GM21360 (cell line): Measurements from ENCODE around the gene SLC26A1.
"Not testable (repeated sequence)": the region's sequence is repeated elsewhere in the genome, so short reads cannot be mapped to it uniquely, and the experiment has no call there.

Experiments used
- ATAC-seq: cut with Tn5 transposase; IDR thresholded peaks from one replicate; pipeline ENCODE4 v1.9.1; 2021; ENCODE audit warnings: mild to moderate bottlenecking, moderate library complexity; ENCODE audit not compliant: unreplicated experiment

SLC26A1 gene

DNA sequence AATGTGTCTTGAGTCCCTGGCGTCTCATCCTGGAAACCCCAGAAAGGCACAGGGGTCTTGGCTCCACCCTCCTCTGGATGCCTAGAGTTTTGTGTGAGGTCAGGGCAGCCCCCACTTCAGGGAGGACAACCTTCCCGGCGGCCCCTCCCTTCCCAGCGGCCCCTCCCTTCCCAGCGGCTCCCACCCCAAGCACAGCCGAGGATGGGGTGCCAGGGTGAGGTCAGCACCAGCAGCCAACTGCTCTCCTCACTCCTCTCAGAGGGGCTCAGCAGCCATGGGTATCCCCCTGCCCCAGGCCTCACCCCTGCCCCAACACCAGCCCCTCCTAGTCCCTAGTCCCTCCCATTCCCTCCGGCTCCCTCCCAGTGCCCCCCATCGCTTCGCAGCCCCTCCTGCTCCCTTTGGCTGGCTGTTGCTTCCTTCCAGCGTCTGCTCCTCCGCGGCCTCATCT, 37.2 kb downstream of the SLC26A1 start:
- no peak for ATAC-seq

DNA sequence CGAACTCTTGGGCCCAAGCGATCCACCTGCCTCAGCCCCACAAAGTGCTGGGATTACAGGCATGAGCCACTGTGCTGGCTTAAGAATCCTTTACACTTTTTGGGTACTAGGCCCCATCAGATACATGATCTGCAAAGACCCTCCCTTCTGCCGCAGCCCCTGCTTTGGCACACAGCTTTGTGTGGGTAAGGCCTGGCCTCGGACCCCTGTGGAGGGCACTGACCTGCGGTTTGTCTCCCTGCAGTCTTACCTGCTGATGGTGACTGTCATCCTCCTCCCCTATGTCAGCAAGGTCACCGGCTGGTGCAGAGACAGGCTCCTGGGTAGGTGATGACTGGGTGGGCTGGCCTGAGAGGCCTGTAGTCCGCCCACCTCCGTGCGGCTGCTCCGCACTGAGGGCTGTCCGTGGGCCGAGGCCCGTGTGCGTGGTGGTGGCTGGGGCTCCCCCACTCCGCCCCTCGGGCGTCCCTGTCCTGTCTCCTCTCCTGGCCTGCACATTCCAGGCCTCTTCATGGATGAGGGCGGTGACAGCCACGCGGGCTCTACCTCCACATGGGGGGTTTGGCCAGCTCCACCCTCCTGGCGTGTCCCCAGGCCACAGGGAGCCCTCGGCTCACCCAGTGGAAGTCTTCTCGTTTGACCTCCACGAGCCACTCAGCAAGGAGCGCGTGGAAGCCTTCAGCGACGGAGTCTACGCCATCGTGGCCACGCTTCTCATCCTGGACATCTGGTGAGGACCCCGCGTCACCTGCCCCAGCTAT, 37.9 kb downstream of the SLC26A1 start:
- ATAC-seq, result no peak

DNA sequence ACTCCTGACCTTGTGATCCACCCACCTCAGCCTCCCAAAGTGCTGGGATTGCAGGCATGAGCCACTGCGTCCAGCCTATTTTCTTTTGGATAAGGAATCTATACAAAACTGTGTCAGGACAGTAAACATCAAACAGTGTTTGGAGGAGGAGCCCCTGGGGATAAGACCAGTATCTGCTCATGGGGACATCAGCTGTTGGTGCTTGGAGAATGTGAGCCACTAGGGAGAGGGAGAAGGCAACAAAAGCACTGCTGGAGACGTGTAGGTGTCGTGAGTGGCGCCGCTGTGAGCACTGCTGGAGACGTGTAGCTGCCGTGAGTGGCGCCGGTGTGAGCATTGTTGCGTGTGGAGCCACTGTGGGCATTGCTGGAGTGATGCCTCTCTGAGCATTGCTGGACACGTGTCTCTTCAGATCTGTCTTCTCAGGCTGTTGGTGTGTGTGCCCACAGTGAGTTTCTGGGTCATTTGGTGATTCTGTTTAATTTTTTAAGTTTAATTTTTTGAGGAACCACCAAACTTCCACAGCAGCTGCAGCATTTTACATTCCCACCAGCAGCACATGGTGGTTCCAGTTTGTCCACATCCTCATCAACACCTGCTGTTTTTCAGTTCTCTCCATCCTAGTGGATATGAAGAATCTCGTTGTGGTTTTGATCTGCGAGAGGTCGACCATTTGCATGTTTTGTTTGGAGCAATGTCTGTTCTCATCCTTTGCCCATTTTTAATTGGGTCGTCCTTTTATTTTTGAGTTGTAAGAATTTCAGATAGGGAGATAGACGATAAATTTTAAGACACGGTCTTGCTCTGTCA, 38.8 kb downstream of the SLC26A1 start:
- no peak for ATAC-seq

DNA sequence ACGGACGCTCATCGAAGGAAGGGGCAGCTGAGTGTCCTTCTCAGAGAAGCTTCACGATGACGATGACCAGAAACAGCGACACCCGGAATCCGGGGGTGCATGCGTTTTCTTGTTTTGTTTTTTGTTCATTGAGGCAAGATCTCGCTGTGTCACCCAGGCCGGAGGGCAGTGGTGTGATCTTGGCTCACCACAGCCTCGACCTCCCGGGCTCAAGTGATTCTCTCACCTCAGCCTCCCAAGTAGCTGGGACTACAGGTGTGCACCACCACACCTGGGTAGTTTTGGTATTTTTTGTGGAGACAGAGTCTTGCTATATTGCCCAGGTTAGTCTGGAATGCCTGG, 39.7 kb downstream of the SLC26A1 start:
- ATAC-seq, result no peak

GRCh38 chr4:952881-953573, 40.2 kb downstream of the SLC26A1 start:
- ATAC-seq, result no peak

- ATAC-seq, result no peak
Observed at GRCh38 chr4:951594-952468, 41.4 kb downstream of the SLC26A1 start.

DNA sequence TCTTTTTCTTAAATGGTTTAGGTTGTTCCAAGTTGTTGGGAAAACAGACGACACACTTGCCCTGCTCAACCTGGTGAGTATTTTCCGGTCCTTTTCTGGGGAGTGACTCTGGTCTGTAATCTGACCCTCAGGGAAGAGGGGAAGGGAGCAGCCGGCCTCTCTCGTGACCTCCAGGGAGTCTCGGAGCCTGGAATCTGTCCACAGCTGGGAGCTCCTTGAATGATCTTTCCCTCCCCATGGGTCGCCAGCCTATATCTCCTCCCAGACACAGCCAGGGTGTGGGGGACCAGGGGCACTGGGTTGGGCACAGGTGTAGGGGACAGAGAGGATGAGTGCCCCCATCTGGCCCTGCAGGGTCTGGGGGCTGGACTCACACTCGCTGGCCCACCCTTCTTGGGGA, 42.0 kb downstream of the SLC26A1 start:
- no peak for ATAC-seq

DNA sequence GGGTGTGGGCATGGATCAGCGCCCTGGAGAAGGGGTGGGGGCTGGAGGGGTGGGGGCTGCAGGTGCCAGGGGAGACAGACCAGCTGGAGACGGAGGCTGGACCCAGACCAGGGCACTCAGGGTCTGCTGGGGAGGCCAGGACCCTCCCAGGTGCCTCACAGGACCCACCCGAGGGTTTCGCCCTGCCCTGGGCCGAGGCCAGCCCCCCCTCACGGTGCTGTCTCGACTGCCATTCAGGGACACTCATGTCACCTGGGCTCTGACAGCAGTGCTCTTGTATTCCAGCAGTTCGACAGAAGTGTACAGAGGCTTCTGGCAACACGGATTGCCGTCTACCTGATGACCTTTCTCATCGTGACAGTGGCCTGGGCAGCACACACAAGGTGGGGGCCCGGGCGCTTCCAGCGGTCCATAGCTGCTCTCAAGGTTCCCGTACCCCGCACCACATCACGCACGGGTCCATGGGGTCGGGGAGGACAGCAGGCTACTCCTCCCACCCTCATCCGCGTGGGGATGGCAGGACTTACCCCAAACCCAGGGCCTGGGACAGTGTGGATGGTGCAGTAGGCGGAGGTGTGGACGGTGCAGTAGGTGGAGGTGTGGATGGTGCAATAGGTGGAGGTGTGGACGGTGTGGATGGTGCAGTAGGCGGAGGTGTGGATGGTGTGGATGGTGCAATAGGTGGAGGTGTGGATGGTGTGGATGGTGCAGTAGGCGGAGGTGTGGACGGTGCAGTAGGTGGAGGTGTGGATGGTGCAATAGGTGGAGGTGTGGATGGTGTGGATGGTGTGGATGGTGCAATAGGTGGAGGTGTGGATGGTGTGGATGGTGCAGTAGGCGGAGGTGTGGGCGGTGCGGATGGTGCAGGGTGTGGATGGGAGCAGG, 42.8 kb downstream of the SLC26A1 start:
- ATAC-seq, result no peak

- ATAC-seq, result no peak
Observed at GRCh38 chr4:949656-950055, 43.5 kb downstream of the SLC26A1 start.

DNA sequence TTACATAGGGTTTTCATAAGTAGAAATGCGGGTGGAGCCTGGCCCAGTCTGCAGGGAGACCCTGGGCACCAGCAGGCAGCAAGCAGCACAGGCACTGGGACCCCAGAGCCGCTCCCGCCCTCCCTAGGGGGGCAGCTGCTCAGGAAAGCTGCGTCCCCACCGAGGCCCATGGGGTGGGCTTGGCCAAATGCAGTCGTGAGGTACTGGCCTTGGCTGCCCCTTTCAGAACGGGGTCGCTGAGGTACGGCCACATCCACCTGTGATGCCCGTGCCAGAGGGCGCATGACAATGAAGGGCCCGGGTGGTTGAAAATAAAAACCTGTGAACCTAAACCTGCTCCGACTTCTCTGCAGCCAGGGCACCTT, 44.3 kb downstream of the SLC26A1 start:
- no peak for ATAC-seq

GRCh38 chr4:948101-948935, 44.9 kb downstream of the SLC26A1 start:
- ATAC-seq, result no peak

DNA sequence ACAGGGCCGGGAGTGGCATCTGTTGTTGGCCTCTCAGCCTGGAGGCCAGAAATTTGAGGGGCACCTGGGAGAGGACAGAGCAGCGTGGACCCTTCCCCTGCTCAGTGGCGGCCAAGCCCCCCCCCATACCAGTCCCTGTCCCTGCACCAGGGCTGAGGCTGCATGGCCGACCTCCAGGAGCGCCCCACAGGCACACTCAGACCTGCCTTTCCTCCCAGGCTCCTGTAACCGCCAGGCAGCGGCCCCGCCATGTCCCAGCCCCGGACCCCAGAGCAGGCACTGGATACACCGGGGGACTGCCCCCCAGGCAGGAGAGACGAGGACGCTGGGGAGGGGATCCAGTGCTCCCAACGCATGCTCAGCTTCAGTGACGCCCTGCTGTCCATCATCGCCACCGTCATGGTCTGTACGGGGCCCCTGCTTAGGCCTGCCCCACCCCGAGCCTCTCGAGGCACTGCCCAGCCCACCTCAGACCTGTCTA, 45.7 kb downstream of the SLC26A1 start:
- no peak for ATAC-seq

GRCh38 chr4:946517-947471, 46.4 kb downstream of the SLC26A1 start:
- no peak for ATAC-seq

GRCh38 chr4:946103-946450, 47.1 kb downstream of the SLC26A1 start:
- ATAC-seq, result no peak

DNA sequence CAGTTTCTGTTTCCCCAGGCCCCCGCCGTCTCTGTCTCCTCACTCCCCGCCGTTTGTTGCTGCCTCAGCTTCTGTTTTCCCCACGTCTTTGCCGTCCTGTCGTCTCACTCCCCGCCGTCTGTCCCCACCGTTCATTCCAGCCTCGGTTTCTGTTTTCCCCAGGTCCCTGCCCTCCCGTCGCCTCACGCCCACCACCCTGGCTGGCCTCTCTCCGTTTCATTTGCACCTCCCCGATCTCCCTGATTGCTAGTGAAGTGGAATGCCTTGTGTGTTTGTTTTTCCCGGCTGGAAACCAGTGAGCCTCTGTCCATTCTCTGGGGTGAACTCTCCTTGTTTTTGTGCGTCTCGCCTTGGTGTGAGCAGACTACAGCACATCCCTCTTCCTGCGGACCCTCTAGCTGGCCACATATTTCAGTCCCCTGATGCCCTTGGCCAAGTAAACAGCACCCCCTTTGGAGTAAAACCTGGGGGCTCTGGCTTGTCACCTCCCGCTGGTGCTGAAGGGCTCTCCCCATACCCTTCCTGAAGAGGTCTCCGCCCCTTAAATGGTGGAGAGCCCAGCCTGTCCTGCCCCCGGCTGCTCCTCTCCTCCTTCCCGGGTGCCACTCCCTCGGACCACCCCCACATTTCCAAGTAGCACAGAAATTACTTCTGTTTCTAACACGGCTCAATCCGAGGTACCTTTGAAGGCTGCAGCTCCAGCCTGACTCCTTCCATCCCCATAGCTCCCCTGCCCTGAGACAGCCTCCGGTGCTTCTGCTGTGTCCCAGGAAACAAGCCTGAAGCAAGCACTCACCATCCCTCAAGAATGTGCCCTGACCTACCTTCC, 47.7 kb downstream of the SLC26A1 start:
- no peak for ATAC-seq

GRCh38 chr4:939508-939907, 53.7 kb downstream of the SLC26A1 start:
- ATAC-seq, result not testable (repeated sequence)
